ENCODE results near the gene OSM. TPM values are rescaled to one million over a fixed set of nuclear protein-coding genes. Genes with fewer than 3 reads are reported as not detected.

The OSM gene
- total RNA-seq, 4 donors from 2014 or later = 0.40 TPM; not detected in 3

GRCh38 chr22:30272781-30273601, 6.3 kb upstream of the OSM start:
- Histone ChIP-seq H3K27ac (no peak overlapping the region), H3K4me1 (peaks cover 0 to 12% of the 10 kb centered on the region in 2 donors), H3K36me3 (no peaks in the 10 kb centered on the region), H3K27me3 (no peaks in the 10 kb centered on the region), H3K4me3 (replicated peaks in 1 of 3) (no peak overlapping the region), H3K9me3 (no peaks in the 10 kb centered on the region)
- 71 to 72% methylated on average over 13 to 16 of the region's 16 CpGs for WGBS, 2 donors
- TF ChIP-seq POLR2A (IDR thresholded peaks at IDR 0.05) = no peak
- TF ChIP-seq, protein P1, sequence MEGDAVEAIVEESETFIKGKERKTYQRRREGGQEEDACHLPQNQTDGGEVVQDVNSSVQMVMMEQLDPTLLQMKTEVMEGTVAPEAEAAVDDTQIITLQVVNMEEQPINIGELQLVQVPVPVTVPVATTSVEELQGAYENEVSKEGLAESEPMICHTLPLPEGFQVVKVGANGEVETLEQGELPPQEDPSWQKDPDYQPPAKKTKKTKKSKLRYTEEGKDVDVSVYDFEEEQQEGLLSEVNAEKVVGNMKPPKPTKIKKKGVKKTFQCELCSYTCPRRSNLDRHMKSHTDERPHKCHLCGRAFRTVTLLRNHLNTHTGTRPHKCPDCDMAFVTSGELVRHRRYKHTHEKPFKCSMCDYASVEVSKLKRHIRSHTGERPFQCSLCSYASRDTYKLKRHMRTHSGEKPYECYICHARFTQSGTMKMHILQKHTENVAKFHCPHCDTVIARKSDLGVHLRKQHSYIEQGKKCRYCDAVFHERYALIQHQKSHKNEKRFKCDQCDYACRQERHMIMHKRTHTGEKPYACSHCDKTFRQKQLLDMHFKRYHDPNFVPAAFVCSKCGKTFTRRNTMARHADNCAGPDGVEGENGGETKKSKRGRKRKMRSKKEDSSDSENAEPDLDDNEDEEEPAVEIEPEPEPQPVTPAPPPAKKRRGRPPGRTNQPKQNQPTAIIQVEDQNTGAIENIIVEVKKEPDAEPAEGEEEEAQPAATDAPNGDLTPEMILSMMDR (IDR thresholded peaks at IDR 0.05) = no peak
- intact Hi-C loops (cut with DNase I) = no loop called here
- peak; percentile 59 to 65 for DNase-seq

DNA sequence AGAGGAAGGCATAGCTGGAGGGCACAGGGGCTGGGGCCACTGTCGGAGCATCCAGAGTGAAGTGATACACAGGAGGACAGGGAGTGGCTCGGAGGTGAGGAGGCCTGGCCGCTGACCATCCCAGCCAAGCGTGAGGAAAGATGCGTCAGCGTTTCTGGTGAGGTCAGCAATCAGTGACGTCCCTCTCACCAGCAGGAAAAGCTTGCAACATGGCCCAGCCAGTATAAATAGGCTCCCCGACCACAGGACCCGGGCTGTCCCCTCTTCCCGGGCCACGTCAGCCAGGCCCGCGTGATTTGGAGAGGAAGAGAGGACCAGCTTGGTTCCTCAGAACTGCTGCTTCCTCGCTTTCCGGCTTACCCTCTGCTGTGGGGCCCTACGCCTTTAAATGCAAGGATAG, 4.2 kb upstream of the OSM start:
- no peak overlapping the region for H3K27ac ChIP-seq
- peak in 1 of 2 donors; percentile 35 for DNase-seq
- 69 to 88% methylated on average over 13 to 16 of the region's 16 CpGs for WGBS, 2 donors
- H3K27me3 ChIP-seq = no peaks in the 10 kb centered on the region
- intact Hi-C loops (cut with DNase I) = no loop called here
- no peaks in the 10 kb centered on the region for H3K36me3 ChIP-seq
- H3K9me3 ChIP-seq = no peaks in the 10 kb centered on the region
- H3K4me1 ChIP-seq = peaks cover 0 to 5% of the 10 kb centered on the region in 2 donors
- no peak overlapping the region for H3K4me3 ChIP-seq (replicated peaks in 1 of 3)
- no peak for TF ChIP-seq POLR2A (IDR thresholded peaks at IDR 0.05)
- TF ChIP-seq, protein P1 (IDR thresholded peaks at IDR 0.05) = no peak

DNA sequence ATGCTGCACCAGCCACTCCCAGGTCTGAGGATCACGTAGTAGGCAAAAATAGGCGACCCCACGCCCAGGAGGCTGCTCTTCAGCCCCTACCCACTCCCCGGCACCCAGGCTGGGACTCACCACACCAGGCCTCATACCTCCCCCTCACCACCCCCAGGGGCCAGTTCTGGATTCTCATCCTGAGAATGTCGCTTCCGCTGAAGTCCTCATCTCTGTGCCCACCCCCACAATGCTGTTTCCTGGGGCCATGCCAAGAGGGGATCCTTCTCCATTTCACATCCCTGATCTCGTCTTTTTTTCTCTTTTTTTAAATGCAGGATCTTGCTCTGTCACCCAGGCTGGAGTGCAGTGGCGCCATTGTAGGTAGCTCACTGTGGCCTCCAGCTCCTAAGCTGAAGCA, 1.7 kb upstream of the OSM start:
- H3K4me1 ChIP-seq = peaks cover 0 to under 1% of the 10 kb centered on the region in 2 donors
- no peaks in the 10 kb centered on the region for H3K36me3 ChIP-seq
- WGBS, 2 donors = 91 to 93% methylated on average over 8 of the region's 8 CpGs
- no peak overlapping the region for H3K27ac ChIP-seq
- no peaks in the 10 kb centered on the region for H3K9me3 ChIP-seq
- no peak overlapping the region for H3K4me3 ChIP-seq (replicated peaks in 1 of 3)
- no peaks in the 10 kb centered on the region for H3K27me3 ChIP-seq
- TF ChIP-seq POLR2A (IDR thresholded peaks at IDR 0.05) = no peak
- TF ChIP-seq, protein P1 (IDR thresholded peaks at IDR 0.05) = no peak
- DNase-seq = no peak
- intact Hi-C loops (cut with DNase I) = no loop called here

GRCh38 chr22:30267382-30268302, 991 bp upstream of the OSM start:
- intact Hi-C loops (cut with DNase I) = no loop called here
- Histone ChIP-seq H3K27ac (no peak overlapping the region), H3K36me3 (no peaks in the 10 kb centered on the region), H3K9me3 (no peaks in the 10 kb centered on the region), H3K27me3 (no peaks in the 10 kb centered on the region), H3K4me1 (peaks cover 4 to 6% of the 10 kb centered on the region in 2 donors), H3K4me3 (replicated peaks in 1 of 3) (no peak overlapping the region)
- DNase-seq = no peak
- TF ChIP-seq, protein P1 (IDR thresholded peaks at IDR 0.05) = no peak
- no peak for TF ChIP-seq POLR2A (IDR thresholded peaks at IDR 0.05)
- 80 to 84% methylated on average over 11 to 12 of the region's 14 CpGs for WGBS, 2 donors

All from thyroid gland (tissue), 4 donors.